Measurements from ENCODE around the gene PRDM1.

DNA sequence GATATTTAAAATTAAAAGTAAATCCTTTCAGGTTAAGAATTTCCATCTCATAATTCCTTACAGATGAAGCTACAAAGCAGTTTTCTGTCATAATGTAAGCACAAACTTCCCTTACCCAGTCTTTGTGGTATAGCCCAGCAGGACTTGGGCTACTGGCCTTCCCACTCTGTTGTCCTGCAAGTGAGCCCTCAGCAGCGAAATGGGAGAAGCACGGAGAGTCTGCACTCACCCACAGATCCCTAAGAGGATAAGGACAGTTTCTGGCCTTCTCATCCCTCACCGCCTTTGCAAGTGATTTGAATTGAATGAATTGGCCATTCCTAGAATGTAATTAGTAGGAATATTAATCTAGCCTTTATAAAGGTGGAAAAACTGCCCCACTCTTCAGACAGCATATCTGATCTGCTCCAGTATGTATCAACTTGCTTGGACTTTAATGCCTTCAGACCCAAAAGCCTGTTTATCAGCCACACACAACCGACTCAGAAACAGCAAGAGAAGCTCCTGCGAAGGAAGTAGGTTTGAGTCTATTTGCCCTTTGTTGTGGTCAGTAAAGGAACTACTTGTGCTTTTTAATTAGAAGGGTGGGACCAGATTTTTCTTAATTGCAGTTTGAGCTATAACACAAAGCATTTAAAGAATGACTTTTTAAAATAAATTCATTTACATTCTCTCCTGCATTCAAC, 29.9 kb upstream of the PRDM1 start:
- TF ChIP-seq CTCF (IDR thresholded peaks at IDR 0.05): no peak
- no peak for TF ChIP-seq POLR2AphosphoS5 (IDR thresholded peaks at IDR 0.05)

All from stomach (tissue), 4 donors.